Activated naive CD4-positive, alpha-beta T cell (primary cell): ENCODE results near the gene AMBN.
"Not testable (repeated sequence)": the region's sequence is repeated elsewhere in the genome, so short reads cannot be mapped to it uniquely, and the experiment has no call there.

ENCODE experiments used
- DNase-seq, 4 experiments: peaks; one replicate each; lab custom pipeline; 2025; lab: John Stamatoyannopoulos, UW

The AMBN gene

GRCh38 chr4:70608324-70608723 lies 16.3 kb downstream of the AMBN start:
- no peak for DNase-seq

- DNase-seq, result no peak
Observed at GRCh38 chr4:70613306-70614183, 21.5 kb downstream of the AMBN start.

GRCh38 chr4:70614184-70614555 lies 22.1 kb downstream of the AMBN start:
- no peak for DNase-seq

- DNase-seq, result no peak
Observed at GRCh38 chr4:70619288-70619687, 27.2 kb downstream of the AMBN start.

GRCh38 chr4:70619778-70620177 lies 27.7 kb downstream of the AMBN start:
- DNase-seq, result no peak

- no peak for DNase-seq
Observed at GRCh38 chr4:70623323-70623722, 31.3 kb downstream of the AMBN start.

- DNase-seq, result no peak
Observed at GRCh38 chr4:70624226-70624793, 32.3 kb downstream of the AMBN start.

- no peak for DNase-seq
Observed at GRCh38 chr4:70627620-70628019, 35.6 kb downstream of the AMBN start.

GRCh38 chr4:70628444-70628843 lies 36.4 kb downstream of the AMBN start, which contains the start of gene ENAM:
Gene ENAM, plus strand, starts transcription at chr4:70628744. Its CDS starts 757 bp downstream, at chr4:70629501.
- DNase-seq, result no peak

- DNase-seq, result no peak
Observed at GRCh38 chr4:70629469-70630090, 37.5 kb downstream of the AMBN start.

- DNase-seq, result no peak
Observed at GRCh38 chr4:70630162-70630561, 38.1 kb downstream of the AMBN start.

GRCh38 chr4:70632028-70632427 lies 40.0 kb downstream of the AMBN start:
- DNase-seq, result no peak

- DNase-seq, result no peak
Observed at GRCh38 chr4:70634482-70634881, 42.4 kb downstream of the AMBN start.

GRCh38 chr4:70637239-70637913 lies 45.3 kb downstream of the AMBN start:
- DNase-seq, result no peak

GRCh38 chr4:70640192-70640591 lies 48.1 kb downstream of the AMBN start:
- DNase-seq, result no peak

GRCh38 chr4:70650741-70651140 lies 58.7 kb downstream of the AMBN start:
- not testable (repeated sequence) for DNase-seq

- DNase-seq, result no peak
Observed at GRCh38 chr4:70651864-70652506, 59.9 kb downstream of the AMBN start.

- no peak for DNase-seq
Observed at GRCh38 chr4:70654605-70655011, 62.6 kb downstream of the AMBN start.
